HG02623 (cell line): ENCODE results near the gene CYLD.

ENCODE experiments used
- ATAC-seq: cut with Tn5 transposase; IDR thresholded peaks from one replicate; pipeline ENCODE4 v1.9.1; 2021; ENCODE audit warnings: moderate library complexity; ENCODE audit not compliant: unreplicated experiment

CYLD gene

GRCh38 chr16:50841081-50841886 is 99.4 kb downstream of the CYLD start:
- no peak for ATAC-seq

GRCh38 chr16:50842013-50842505 is 100.2 kb downstream of the CYLD start:
- ATAC-seq, result no peak

- no peak for ATAC-seq
These were observed 100.7 kb downstream of the CYLD start for GRCh38 chr16:50842589-50842988.

- ATAC-seq, result no peak
These were observed 103.0 kb downstream of the CYLD start for GRCh38 chr16:50844840-50845239.

GRCh38 chr16:50845296-50845695 is 103.4 kb downstream of the CYLD start:
- ATAC-seq, result no peak

GRCh38 chr16:50846511-50846910 is 104.6 kb downstream of the CYLD start:
- no peak for ATAC-seq

GRCh38 chr16:50847166-50847565 is 105.3 kb downstream of the CYLD start:
- no peak for ATAC-seq

GRCh38 chr16:50848755-50849514 is 107.0 kb downstream of the CYLD start:
- ATAC-seq, result no peak
